HG02885 (cell line): ENCODE measurements around the gene CRTAP.
"Not testable (repeated sequence)": the region's sequence is repeated elsewhere in the genome, so short reads cannot be mapped to it uniquely, and the experiment has no call there.

Experiments used
- ATAC-seq: cut with Tn5 transposase; IDR thresholded peaks from one replicate; pipeline ENCODE4 v1.9.1; 2021; ENCODE audit warnings: mild to moderate bottlenecking; ENCODE audit not compliant: unreplicated experiment, poor library complexity

CRTAP gene

DNA sequence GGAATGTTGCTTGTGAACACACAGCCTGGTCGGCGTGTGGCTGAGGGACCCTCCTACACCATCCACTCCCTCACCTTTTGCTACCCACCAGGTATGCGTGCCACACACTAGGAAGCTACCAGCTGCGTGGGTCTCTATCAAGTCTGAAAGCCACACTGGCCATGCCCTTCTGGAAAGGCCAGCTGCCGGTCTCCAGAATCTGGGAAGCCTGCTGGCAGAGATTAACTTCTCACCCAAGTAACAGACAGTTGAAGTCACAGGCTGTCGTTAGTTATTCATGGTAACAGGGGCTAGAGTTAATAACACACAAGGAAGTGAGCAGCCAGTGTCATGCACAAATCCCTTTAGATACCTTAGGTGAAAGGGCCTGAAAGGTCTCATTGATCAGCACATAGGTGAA, 56.7 kb downstream of the CRTAP start:
- no peak for ATAC-seq

GRCh38 chr3:33171580-33171979, 57.8 kb downstream of the CRTAP start:
- no peak for ATAC-seq

DNA sequence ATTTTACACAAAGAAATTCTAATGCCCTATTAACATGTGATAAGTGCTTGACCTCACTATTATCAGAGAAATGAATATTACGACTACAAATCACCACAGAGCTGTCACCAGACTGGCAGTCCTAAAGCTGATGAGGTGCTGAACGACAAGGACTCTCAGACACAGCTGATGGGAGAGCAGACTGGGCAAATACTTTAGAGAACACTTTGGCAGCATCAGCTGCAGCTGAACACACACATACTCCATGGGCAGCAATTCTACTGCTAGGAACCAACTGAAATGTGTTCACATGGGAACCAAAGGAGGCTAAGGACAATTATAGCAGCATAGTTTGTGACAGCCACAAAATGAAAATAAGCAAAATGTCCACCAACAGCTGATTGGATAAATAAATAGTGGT, 59.3 kb downstream of the CRTAP start:
- ATAC-seq, result no peak

- ATAC-seq, result no peak
Observed at GRCh38 chr3:33173672-33174071, 59.9 kb downstream of the CRTAP start.

- no peak for ATAC-seq
Observed at GRCh38 chr3:33174095-33174494, 60.3 kb downstream of the CRTAP start.

DNA sequence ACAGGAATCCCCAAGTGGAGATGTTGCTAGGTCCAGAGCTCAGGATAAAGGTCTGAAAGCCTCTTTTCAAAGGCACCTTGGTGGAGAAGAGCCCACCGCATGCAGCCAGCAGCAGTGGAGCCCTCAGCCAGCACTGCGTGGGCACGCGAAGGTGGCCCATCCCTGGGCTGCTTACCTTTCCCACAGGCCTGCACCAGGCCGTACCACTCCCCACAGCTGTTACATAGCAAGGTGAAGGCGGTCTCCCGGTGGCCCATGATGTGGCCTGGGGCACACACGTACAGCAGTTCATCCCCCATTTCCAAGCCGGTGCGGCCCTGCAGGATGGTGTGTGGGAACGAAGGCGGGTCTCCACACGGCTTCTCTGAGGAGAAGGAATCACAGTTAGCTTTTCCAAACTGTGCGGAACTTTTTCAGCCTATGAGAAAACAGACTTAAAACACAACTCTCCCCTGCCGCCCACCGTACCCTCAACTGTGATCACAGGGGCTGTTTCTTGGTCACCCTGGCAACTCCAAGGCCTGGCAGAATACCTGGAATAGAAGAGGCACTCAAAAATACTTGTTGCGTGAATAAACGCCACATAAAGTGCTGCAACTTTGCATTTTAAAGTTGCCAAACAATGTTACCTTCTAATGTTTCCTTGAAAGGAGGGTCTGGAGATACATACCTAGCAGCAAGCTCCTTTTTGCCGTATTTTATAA, 61.0 kb downstream of the CRTAP start:
- ATAC-seq, result no peak

DNA sequence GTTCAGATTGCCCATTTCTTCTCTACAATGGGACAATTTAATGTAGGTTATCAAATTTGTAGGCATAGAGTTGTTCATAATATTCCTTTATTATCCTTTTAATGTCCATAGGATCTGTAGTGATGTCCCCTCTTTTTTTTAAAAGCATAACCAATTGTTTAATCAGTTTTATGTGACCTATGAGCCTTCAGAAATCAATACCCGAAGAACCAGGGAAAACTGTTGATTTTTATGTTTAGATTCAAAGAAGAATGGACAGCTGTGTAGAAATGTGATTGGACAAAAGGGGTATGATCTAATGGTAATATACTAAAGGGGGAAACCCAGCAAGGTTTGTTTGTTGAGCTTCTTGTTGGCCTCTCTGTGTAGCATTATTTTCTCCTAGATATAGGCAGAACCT, 65.3 kb downstream of the CRTAP start:
- no peak for ATAC-seq

GRCh38 chr3:33181229-33181628, 67.4 kb downstream of the CRTAP start:
- no peak for ATAC-seq

DNA sequence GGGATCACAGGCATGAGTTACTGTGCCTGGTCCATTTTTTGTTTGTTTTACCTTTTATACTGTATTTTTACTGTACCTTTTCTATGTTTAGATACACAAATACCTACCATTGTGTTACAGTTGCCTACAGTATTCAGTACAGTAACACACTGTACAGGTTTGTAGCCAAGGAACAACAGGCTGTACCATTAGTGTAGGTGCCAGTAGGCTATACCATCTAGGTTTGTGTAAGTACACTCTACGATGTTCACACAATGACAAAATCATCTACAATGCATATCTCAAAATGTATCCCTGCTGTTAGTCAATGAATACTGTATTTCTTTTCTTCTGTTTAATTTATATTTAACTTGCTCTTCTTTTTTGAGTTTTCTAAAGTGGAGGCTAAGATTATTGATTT, 67.8 kb downstream of the CRTAP start:
- ATAC-seq, result not testable (repeated sequence)

DNA sequence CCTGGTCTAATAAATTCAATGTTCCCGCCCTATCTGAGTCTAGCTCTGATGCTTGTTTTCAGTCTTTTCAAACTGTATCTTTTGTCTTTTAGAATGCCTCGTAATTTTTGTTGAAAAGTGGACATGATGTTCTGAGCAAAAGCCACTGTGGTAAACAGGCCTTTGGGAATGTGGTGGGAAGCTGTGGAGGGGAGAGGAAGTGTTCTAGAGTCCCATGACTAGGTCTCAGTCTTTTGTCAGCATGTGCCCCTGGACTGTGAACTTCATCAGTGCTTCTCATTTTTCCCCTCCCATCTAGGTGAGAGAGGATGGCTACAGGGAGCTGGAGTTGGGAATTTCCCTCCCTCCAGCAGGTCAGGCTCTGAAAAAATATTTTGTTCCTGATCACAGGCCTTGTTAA, 71.0 kb downstream of the CRTAP start:
- no peak for ATAC-seq

GRCh38 chr3:33186524-33187367, 72.9 kb downstream of the CRTAP start:
- no peak for ATAC-seq

- no peak for ATAC-seq
Observed at GRCh38 chr3:33187368-33187634, 73.5 kb downstream of the CRTAP start.

- ATAC-seq, result no peak
Observed at GRCh38 chr3:33194303-33194702, 80.5 kb downstream of the CRTAP start.

- ATAC-seq, result no peak
Observed at GRCh38 chr3:33196538-33196937, 82.7 kb downstream of the CRTAP start.
